NB4 (cell line): ENCODE measurements around the gene SLC25A21.

ENCODE experiments used
- CTCF ChIP-seq: IDR thresholded peaks from one replicate; pipeline ENCODE4 v1.5.1; 2012; ENCODE audit warnings: low read depth, low read length
- MAX ChIP-seq: IDR thresholded peaks from 2 replicates; pipeline ENCODE4 v1.6.1; 2011; ENCODE audit warnings: low read depth, low read length

GRCh38 chr14:37063467-37064240 lies 108.8 kb downstream of the SLC25A21 start:
- TF ChIP-seq MAX, result no peak
- TF ChIP-seq CTCF, result no peak
